SW 1271 (cell line): Measurements from ENCODE around the gene ADARB1.

Experiments
- DNase-seq, 2 experiments: peaks; one replicate each; lab custom pipeline; 2025; lab: John Stamatoyannopoulos, UW

Gene ADARB1

DNA sequence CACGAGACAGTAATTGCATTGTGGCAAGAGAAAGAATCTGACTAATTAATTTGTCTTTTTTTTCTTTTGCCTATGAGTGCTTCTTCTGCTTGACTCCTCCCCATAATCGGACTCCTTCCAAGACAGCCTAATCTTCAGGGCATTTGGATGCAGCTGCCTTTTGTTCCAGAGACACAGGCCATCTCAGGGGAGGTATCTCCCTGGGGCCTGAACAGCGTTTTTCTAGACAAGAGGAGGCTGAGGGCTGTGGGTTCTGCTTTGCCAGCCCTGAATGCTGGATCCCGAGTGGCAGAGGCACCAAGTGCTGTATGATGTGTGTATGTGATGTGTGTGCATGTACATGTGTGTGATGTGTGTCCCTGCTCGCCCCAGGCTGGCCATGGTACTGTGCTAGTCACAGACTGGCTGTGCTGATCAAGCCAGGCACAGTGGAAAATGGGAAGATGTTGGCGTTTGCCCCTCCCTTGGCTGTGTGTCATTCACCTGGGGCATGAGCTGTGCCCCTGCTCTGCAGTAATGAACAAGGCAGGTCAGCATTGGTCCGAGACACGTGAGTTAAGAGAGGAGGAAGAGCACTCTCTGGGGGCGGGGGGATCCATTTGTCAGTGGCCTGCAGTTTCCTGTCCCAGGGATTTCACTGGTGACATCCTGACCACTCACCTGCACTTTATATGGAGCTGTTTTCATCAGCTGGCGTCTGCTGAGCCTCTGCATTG, 77.2 kb downstream of the ADARB1 start:
- DNase-seq = no peak

DNA sequence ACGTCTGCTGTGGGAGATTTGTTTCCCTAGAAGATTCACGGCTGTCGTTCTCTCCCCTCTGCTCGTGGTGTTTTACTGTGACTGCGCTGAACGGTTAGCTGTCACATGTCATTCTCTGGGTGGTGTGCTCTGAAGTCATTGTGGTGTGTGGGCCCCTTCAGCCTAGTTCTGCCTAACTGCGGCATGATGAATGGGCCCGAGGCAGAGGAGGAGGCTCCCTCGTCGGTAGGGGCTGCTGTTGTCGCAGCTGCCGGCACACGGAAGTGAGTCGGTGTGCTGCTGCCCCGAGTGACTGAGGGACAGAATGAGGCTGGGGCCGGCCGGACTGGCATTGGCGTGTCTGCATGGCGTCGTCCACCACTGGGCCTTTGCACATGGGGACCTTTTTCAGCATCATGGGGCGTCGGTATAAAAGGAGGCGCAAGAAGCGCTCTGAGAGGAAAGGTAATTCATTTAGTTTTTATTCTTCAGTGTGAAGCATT, 77.9 kb downstream of the ADARB1 start:
- DNase-seq = no peak

DNA sequence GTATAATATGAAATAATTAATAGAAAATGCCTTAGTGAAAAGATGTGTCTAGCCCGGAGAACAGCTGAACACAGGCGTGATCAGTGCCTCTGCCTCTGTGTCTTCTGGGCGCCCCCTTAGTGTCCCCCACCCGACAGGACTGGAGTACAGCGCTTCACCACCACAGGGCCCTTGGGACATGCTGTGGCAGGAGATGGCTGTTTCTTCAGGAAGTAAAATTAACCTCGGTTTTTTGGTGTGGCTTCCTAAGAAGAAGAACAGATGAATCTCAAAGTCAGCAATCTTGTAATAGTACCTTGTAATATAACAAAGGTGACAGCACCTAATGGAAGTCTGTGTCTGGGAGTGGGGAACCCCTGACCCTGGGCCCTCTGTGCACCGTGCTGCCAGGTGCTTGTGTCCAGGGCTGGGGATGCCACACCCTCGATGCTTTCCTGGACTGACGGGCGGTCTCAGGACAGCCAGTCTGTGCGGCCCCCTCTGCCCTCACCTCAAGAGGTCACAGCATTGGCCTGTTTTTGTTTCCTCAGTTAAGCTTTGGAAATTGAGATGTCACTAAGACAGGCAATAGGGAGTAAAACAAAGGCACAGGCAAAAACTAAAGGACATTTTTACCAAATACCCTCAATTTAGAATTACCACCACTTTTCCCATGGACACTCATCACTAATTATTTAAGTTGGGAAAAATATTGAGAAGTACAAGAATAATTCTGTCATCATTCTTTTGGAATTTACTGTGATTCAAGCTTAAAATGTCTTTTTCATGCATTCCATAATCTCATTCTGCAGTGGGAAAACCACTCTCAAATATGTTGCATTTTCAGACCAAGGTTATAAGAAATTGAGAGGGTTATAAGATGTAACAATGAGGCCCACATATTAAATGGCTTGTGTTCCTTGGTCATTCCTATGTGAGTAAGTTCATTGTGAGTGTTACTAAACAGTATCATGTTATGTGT, 79.3 kb downstream of the ADARB1 start:
- no peak for DNase-seq

DNA sequence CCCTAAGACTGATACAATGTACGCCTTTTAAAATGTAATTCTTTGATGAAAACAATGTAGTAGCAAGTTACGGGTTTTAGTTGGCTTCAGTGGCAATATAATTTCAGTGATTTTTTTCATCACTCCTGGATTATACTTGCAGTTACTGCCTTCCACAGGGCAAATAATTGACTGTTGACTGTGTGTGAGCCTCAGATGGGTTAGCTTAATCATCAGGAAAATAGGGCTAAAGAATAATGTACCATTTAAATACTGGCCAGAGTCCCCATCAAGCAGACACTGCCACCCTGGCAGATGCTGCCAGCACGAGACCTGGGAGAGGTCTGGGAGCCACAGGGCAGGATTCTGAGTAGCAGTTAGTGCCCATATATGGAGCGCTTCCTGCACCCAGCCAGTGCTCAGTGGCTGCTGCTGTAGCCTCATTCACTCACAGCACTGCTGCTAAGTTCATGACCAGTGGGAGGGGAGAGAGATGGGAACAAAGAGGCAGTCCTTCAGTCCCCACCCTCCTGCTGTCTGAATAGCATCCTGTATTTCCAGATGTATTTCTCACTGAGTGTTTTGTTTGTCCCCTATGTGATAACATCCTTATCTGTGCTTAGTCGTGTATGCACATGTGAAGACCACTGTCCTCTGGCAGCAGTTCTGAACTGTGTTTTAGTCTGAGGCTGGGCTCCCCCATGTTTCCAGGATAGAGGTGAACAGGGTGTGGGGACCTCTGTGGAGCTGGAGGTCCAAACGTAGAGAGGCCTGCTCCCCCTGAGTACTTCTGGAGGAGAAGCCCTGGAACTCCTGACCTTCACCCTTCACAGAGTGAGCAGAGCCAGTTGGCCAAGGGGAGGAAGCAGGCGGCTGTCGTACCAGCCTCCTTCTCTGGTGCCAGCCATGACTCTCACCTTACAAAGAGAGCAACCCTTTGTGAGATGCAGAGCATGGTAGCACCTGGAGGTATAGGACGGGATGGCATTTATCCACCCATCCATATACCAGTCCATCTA, 80.4 kb downstream of the ADARB1 start:
- no peak for DNase-seq

DNA sequence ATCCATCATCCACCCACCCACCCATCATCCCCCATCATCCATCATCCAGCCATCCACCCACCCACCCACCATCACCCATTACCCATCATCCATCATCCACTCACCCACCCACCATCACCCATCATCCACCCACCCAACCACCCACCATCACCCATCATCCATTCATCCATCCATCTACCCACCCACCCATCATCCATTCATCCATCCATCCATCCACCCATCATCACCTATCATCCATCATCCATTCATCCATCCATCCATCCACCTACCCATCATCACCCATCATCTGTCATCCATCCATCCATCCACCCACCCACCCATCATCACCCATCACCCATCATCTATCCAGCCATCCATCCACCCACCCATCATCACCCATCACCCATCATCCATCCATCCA, 81.5 kb downstream of the ADARB1 start:
- DNase-seq = no peak

DNA sequence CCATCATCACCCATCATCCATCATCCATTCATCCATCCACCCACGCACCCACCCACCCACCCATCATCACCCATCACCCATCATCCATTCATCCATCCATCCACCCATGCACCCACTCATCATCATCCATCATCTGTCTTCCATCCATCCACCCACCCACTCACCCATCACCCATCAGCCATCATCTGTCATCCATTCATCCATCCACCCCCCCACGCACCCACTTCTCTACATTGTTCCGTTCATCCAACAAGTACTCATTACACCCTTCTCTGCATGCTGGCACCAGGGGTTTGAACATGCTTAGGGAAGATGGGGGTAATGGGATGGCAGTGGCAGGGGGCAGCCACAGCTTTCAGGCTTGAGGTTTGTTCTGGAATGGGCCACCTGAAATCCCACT, 82.1 kb downstream of the ADARB1 start:
- no peak for DNase-seq

DNA sequence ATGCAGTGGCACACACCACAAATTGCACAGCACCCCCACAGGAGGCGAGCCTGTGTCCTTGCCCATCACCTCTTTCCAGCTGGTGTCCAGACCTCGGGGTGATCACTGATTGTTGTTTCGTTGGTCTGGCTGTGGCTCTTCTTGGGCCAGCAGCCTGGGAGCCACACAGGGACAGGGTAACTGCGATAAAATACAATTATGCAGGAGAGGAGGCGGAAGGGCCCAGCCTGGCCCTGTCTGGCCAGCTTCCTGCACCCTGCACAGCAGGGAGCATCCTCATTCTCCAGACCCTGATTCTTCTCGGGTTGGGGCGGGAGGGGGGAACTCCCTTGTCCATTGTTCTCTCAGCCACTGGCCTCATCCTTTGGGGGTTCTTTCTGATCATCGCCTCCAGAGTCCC, 83.6 kb downstream of the ADARB1 start:
- no peak for DNase-seq

DNA sequence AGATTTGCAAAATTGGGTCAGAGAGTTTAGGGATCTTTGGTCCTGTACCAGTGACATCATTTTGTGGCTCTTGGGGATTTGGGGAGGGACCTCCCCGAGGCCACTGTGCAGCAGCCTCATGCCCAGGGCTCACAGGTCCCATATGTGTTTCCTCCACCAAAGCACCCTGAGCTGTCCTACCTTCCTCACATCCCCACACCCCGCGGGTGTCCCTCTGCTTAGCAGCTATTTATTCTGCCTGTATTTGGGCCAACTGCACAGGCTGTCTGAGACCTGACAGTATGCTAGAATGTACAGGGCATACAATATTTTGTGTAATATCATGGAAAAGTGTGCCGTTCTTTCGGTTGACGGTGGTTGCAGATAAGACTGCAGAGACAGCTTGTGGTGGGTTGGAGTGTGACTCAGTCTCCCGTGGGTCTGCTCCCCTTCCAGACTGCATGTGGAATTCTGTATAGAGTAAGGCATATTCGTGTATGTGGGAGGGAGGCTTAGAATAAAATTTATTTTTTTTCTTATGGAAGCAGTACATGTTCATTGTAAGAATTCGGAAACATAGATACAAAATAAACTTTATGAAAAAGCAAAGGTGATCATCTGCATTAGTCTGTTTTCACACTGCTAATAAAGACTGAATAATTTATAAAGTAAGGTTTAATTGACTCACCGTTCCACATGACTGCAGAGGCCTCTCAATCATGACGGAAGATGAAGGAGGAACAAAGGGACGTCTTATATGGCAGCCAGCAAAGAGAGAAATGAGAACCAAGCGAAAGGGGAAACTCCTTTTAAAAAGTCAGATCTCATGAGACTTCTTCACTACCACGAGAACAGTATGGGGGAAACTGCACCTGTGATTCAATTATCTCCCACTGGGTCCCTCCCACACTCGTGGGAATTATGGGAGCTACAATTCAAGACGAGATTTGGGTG, 84.4 kb downstream of the ADARB1 start:
- DNase-seq = no peak

DNA sequence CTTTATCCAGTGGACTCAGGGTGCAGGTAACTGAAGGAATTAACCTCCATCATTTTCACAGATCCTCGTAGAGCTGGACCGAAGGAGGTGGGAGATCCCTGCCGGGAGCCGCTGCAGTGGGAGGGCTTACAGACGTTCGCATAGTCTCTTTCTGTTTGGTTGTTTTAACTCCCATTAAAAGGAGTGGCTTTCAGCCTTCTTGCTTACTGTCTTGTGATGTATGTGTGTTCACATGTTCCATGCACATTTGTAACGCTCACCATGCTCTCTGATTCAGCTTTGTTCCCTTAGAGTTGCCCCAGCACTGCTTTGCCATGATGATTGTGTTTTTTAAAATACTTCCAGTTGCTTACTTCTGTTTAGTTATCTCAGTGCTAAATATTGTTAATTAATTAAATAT, 85.8 kb downstream of the ADARB1 start:
- DNase-seq = no peak

DNA sequence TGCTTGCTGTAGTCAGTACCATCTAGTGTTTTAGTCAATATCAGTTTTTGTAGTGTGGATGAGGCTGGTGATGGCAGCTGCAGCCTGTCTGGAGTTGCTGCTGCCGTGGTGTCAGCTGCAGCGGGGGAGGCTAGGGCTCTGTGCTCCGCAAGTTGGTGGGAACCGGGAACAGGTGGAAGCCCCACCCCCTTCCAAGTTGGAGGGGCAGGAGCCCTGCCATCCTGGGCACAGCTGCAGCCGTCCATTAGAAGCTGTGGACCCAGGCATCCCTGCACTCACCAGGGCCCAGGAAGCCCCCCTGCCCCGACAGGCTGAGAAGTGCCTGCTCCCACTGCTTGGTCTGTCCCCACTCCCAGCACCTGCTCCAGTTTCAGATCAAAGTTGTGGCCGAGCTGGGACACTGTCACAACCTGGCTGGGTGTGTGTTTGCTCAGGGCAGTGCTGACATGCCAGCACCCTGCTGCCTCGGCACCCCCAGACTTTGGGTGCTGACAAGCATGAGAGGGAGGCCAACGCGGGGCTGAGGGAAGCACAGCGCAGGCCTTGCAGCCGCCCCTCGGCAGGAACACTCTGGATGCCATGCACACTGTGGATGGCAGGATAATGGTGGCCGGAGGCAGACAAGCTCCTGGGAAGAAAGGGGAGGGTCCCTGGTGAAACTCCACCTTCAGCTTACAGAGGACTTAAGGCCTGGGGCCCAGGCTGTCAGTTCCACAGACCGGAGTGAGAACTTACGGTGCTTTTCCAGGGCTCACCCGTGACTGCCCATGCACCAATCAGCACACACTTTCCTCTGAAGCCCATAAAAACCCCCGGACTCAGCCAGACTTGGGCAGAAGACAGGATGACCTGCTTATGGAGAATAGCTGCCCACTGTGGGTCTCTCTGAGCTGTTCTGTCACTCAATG, 86.9 kb downstream of the ADARB1 start:
- no peak for DNase-seq

DNA sequence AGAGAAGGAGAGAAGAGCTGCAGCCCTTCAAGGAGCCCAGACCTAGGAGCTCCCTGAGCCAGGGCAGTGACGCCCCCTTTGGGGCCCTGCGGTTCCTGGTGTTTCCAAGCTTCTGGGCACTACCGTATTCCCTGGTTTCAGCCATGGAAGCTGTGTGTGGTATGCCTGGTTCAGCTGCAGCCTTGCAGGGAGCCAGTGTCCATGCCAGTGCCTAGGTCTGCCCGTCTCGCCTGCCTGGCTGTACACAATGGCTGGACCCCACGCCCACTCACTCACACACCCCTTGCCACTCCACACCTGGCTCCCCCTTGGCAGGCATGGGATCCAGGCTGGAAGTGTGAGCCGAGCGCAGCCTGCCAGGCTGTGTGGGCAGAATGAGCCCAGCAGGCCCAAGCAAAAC, 87.7 kb downstream of the ADARB1 start:
- no peak for DNase-seq

DNA sequence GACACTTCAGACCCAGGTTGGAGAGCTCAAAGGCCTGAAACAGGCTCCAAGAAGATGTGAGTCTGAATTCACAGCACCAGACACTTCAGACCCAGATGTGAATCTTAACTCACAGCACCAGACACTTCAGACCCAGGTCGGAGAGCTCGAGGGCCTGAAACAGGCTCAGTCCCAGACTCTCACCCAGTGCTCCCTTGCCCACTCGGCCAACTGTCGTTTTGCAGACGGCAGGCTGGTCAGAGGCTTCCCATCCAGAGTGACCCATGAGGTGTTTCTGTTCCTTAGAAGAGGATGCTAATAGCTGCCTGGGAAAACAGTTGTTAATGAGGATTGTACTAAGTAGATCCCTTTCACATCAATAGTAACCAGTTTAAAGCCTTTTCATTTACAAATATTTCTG, 88.4 kb downstream of the ADARB1 start:
- DNase-seq = no peak

DNA sequence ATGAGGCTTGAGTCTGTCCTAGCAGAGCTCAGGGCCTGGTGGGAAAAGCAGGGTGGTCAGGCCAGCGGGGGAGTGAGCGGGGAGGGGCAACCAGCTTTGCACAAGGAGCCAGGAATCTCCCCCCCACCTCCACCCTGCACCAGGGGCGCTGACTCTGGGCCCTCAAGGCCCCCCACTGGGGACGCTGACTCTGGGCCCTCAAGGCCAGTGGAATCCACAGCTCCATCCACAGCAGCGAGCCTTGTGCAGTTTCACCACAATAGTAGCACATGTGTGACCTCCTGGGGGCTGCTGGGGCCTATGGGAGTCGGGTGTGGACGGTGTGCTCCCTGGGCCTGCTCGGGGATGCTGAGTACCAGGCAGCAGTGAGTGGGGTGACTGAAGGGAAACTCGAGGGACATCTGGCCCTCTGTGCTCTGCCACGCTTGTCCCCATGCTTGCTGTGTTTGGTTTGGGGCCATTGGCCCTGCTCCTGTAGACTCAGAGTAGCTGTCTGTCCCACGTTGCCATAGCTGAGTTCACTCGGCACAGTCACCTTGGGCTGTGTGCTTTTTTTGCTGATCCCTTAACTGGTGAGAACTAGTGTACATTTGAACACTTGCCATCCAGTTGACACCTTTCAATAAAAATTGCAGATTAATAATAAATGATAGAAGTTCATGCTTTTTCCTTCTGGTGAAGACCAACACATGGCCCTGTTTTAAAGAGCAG, 89.2 kb downstream of the ADARB1 start:
- no peak for DNase-seq

DNA sequence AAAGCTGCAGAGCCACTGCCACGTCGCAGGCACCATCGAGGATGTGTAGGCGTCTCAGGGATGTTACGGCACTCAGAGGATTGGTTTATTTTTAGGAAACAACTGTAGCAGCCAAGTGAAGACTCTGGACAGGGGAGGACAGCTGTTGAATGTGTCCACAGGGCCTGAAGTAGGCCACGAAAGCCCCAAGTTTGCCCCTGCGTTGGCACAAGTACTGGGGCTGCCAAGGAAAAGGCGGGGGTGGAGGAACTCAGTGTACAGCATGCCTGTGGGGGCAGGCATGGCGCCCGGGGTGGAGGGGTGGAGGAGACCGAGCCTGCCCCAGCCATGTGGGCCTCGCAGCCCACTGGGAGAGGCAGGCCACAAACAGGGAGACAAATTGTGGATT, 89.7 kb downstream of the ADARB1 start:
- DNase-seq = no peak

DNA sequence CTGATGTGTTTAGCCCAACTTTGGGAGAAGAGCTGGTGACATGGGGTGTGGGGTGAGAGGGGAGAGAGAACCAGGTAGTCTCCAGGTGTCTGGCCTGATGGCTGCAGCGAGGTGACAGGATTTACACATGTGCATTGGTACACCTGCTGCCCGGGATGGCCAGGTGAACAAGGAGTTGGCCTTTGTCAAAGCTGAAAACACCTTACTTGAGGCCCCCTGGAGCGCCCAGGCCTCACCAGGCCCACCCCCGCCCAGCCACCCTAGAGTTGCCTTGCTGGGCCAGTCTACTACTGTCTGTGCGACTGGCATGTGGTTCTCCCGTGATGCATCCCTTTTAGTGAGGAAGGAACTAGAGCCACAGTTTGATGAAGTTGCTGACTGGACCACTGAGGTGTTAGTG, 90.5 kb downstream of the ADARB1 start:
- DNase-seq = no peak

DNA sequence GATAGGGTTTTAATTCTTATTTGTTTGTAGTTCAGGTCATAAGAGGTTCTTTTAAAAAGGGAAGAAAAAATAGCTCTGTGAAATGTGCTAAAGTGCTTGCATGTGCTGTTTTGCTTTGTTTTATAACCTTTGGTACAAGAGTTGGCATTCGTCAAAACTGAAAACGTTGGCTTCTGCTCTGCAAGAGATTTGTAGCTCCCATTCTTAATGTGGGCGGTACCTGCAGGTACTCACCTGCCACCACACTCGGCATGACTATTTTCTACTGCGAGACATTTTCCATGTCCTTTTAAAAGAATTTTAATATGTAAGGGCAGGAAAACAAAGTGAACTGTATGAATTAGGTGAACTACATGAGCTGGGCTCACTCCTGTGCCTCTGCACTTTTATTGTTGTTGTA, 92.6 kb downstream of the ADARB1 start:
- no peak for DNase-seq

DNA sequence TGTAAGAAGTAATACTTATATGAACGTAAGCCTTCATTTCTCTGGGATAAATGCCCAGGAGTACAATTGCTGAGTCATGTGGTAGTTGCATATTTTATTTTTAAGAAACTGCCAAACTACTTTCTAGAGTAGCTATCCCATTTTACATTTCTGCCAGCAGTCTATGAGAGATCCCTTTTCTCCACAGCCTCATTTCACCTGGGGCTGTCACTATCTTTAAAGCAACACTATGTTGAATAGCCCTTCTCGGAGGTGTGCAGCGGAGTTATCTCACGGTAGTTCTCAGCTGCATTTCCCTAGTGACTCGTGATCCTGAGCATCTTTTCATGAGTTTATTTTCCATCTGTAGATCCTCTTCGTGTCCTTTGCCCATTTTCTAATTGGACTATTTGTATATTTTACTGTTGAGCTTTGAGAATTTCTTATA, 93.4 kb downstream of the ADARB1 start:
- no peak for DNase-seq

DNA sequence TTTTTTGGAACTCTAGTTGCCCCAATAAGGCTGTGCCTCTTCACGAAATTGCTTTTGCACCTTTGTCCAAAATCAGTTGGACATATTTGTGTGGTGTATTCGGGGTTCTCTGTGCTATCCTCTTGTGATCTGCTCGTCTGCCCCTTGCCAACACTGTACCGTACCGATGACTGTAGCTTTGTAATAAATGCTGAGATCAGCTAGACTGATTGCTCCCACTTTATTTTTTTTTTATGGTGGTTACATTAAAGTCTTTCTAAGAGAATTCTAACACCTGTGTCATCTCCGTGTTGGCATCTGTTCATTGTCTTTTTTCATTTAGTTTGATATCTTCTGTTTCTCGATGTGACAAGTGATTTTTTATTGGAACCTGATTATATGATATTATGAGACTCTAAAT, 94.1 kb downstream of the ADARB1 start:
- no peak for DNase-seq

DNA sequence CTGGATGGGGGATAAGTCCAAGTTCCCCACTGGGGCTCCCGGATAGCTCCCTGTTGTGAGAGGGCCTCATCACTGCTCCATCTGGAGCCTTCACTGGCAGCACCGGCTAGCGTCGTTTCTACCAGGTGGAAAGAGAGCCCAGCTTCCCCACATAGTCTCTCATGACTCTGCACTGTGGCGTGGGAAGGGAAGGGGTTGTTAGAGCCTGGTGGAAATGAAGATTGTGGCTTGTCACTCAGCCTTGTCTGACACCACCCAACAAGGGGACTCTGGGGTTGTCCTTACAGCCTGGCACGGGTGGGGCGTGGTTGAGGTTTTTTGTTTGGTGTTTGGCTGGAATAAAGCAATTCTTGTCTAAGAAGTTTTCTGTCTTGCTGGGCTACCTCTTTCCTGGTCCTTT, 94.6 kb downstream of the ADARB1 start:
- no peak for DNase-seq
